ENCODE data around the gene KLF3. TPM values are rescaled to one million over a fixed set of nuclear protein-coding genes. Genes with fewer than 3 reads are reported as not detected.

KLF3 gene
- total RNA-seq, 4 donors from 2014 or later = 30.8 to 50.4 (median 40.4) TPM

DNA sequence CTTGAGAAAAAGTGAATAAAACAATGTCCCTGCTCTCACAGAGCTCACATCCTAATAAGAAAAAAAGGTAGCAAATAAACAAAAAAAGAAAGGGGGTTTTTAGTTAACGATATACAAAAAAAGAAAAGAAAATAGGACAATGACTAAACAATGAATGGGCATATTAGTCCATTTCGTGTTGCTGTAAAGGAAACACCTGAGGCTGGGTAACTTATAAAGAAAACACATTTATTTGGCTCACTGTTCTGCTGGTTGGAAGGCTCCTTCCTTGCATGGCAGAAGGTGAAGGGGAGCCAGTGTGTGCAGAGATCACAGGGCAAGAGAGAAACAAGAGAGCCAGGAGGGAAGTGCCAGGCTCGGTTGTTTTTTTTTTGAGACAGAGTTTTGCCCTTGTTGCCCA, 4.7 kb upstream of the KLF3 start:
- Histone ChIP-seq H3K4me1 (peaks cover 10 to 16% (median 13%) of the 10 kb centered on the region in 4 donors), H3K36me3 (no peaks in the 10 kb centered on the region), H3K27me3 (no peaks in the 10 kb centered on the region), H3K9me3 (peaks cover 0 to 4% (median 0%) of the 10 kb centered on the region in 4 donors), H3K27ac (replicated peaks in 1 of 4) (no peak overlapping the region), H3K4me3 (no peak overlapping the region)
- peak; percentile 19 for DNase-seq (ENCODE audit: extremely low spot score)
- intact Hi-C loops (cut with DNase I) = no loop called here
- no peak for TF ChIP-seq POLR2AphosphoS5 (IDR thresholded peaks at IDR 0.05)
- no peak for TF ChIP-seq POLR2A (IDR thresholded peaks at IDR 0.05; ENCODE audit: low read depth)
- TF ChIP-seq, protein P1, sequence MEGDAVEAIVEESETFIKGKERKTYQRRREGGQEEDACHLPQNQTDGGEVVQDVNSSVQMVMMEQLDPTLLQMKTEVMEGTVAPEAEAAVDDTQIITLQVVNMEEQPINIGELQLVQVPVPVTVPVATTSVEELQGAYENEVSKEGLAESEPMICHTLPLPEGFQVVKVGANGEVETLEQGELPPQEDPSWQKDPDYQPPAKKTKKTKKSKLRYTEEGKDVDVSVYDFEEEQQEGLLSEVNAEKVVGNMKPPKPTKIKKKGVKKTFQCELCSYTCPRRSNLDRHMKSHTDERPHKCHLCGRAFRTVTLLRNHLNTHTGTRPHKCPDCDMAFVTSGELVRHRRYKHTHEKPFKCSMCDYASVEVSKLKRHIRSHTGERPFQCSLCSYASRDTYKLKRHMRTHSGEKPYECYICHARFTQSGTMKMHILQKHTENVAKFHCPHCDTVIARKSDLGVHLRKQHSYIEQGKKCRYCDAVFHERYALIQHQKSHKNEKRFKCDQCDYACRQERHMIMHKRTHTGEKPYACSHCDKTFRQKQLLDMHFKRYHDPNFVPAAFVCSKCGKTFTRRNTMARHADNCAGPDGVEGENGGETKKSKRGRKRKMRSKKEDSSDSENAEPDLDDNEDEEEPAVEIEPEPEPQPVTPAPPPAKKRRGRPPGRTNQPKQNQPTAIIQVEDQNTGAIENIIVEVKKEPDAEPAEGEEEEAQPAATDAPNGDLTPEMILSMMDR (IDR thresholded peaks at IDR 0.05) = no peak
- 65% methylated on average over 3 of the region's 3 CpGs for WGBS

DNA sequence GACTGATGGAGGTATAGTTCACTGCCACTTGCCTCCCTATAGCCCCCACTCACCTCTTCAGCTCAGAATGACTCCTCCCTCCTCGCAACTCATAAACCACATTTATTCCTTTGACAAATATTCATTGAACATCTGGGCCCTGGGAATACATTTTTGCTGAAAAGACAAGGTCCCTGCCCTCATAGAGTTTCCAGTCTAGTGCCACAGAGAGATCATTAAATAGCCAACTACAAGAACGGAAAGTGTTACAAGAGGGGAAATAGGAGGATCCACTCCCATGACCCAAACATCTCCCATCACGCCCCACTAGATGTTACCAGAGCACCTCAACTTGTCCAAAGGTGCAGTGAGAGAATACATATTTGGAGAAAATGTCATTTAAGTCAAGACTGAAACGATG, 3.2 kb upstream of the KLF3 start:
- DNase-seq (ENCODE audit: extremely low spot score) = no peak
- Histone ChIP-seq H3K4me1 (peaks cover 17 to 24% (median 18%) of the 10 kb centered on the region in 4 donors), H3K36me3 (no peaks in the 10 kb centered on the region), H3K27ac (replicated peaks in 1 of 4) (peak overlapping the region in 3 of 4 donors; percentile 6 to 23 (median 9)), H3K27me3 (no peaks in the 10 kb centered on the region), H3K9me3 (peaks cover 0 to 4% (median 0%) of the 10 kb centered on the region in 4 donors), H3K4me3 (no peak overlapping the region)
- intact Hi-C loops (cut with DNase I) = loop anchor here (5.0 kb wide), 1 partner anchor 69 kb away; no protein-coding TSS in a partner anchor
- TF ChIP-seq, protein P1 (IDR thresholded peaks at IDR 0.05) = no peak
- TF ChIP-seq EP300 (IDR thresholded peaks at IDR 0.05) = no peak
- TF ChIP-seq POLR2AphosphoS5 (IDR thresholded peaks at IDR 0.05) = no peak
- TF ChIP-seq POLR2A (IDR thresholded peaks at IDR 0.05; ENCODE audit: low read depth) = no peak
- 98% methylated on average over 4 of the region's 4 CpGs for WGBS

DNA sequence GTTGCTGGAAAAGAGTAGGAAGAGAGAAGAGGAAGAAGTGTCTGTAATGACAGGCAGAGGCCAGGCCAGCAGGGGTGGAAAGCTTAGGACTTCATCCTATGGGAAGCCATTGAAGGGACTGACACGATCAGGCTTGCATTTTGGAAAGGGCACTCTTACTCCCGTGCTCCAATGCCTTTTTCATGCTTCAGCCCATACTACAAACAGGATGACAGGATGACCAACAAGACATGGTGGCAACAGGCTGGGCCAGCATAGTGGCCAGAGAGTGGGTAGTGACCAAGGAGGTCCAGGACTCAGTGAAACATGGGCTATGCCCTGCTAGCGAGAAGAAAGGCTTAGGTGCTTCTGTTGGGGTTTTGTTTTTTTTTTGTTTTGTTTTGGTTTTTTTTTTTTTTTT, 2.6 kb upstream of the KLF3 start:
- intact Hi-C loops (cut with DNase I) = loop anchor here (5.0 kb wide), 1 partner anchor 69 kb away; no protein-coding TSS in a partner anchor
- 100% methylated on average over 3 of the region's 3 CpGs for WGBS
- Histone ChIP-seq H3K36me3 (no peaks in the 10 kb centered on the region), H3K4me1 (peaks cover 20 to 29% (median 23%) of the 10 kb centered on the region in 4 donors), H3K4me3 (no peak overlapping the region), H3K27ac (replicated peaks in 1 of 4) (peak overlapping the region in 2 of 4 donors; percentile 23 to 99), H3K27me3 (no peaks in the 10 kb centered on the region), H3K9me3 (peaks cover 0 to 4% (median 0%) of the 10 kb centered on the region in 4 donors)
- no peak for TF ChIP-seq POLR2AphosphoS5 (IDR thresholded peaks at IDR 0.05)
- peak; percentile 60 for DNase-seq (ENCODE audit: extremely low spot score)

DNA sequence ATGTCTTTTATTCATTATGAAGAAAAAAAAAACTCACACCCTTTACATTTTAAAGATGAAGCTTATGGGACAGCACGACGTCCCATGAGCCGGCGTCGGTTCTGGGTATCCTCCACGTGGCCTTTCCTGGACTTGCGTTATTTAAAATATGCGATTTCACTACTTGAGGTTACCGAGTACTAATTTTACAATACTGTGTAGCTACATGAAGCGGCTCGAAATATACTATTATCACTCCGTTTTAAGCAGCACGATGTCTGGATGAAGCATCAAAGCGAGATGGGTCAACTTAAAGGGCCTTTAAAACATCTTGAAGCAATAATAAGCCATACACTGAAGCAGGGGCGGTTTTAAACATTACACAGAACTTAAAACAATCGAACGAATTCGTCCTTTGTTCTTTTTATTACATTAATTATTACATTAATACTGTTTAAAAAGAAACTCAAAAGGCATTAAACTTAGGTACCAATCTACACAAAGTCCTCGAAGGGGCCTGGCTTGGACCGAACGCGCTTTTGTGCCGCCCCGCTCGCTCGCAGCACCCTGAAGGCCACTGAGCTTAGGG, 1.4 kb upstream of the KLF3 start:
- H3K4me3 ChIP-seq = peak overlapping the region; percentile 94 to 99 (median 96)
- DNase-seq (ENCODE audit: extremely low spot score) = peak; percentile 83
- intact Hi-C loops (cut with DNase I) = loop anchor here (5.0 kb wide), 1 partner anchor 70 kb away; no protein-coding TSS in a partner anchor
- no peaks in the 10 kb centered on the region for H3K36me3 ChIP-seq
- TF ChIP-seq POLR2AphosphoS5 (IDR thresholded peaks at IDR 0.05) (no peak), EP300 (IDR thresholded peaks at IDR 0.05) (no peak), POLR2A (IDR thresholded peaks at IDR 0.05; ENCODE audit: low read depth) (no peak)
- TF ChIP-seq, protein P1 (IDR thresholded peaks at IDR 0.05) = no peak
- peaks cover 26 to 40% (median 35%) of the 10 kb centered on the region in 4 donors for H3K4me1 ChIP-seq
- 24% methylated on average over 26 of the region's 26 CpGs for WGBS
- H3K27ac ChIP-seq (replicated peaks in 1 of 4) = peak overlapping the region; percentile 99 to 100 (median 100)
- no peaks in the 10 kb centered on the region for H3K27me3 ChIP-seq
- H3K9me3 ChIP-seq = peaks cover 0 to 4% (median 0%) of the 10 kb centered on the region in 4 donors

DNA sequence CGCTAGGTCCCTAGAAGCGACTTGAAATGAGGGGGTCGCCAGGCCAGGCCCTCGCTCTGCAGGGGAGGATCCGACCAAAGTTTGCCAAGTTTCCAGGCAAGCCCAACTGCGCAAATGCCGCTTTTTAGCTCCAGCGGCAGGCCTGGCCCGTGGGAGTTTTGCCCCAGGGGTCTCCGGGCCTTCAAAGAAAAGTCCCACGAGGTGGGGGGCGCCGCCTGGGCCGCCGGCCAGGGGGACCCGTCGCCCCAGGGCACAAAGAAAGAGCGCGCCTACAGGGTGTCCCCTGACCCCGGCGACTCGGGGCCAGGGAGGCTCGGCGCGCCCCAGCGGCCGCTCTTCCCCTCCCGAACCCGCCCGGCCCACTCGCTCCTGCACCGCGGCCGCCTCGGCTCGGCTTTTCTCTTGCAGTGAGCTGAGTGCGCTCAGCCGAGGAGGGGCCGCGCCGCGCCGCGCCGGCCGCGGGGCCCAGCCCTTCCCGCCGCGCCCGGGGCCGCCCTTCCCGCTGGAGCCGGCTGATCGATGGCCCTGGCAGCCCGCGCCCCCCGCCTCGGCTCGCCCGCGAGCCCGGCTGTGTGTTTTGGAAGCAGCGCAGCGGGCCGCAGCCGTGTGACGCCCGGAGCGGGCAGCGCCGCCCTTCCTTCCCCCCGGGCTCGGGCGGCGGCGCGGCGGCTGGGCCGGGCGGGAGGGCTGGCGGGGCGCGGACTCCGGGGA, 754 bp upstream of the KLF3 start:
- Histone ChIP-seq H3K27me3 (no peaks in the 10 kb centered on the region), H3K4me3 (peak overlapping the region; percentile 94 to 99 (median 96)), H3K36me3 (no peaks in the 10 kb centered on the region), H3K9me3 (peaks cover 0 to 4% (median 0%) of the 10 kb centered on the region in 4 donors), H3K4me1 (peaks cover 33 to 46% (median 41%) of the 10 kb centered on the region in 4 donors), H3K27ac (replicated peaks in 1 of 4) (peak overlapping the region; percentile 99 to 100 (median 100))
- intact Hi-C loops (cut with DNase I) = loop anchor here (5.0 kb wide), 1 partner anchor 71 kb away; no protein-coding TSS in a partner anchor
- WGBS = 3% methylated on average over 10 of the region's 85 CpGs
- peak; percentile 95 for DNase-seq (ENCODE audit: extremely low spot score)
- TF ChIP-seq, protein P1 (IDR thresholded peaks at IDR 0.05) = peak in 2 of 3 experiments; percentile 5 to 6
- TF ChIP-seq POLR2A (IDR thresholded peaks at IDR 0.05; ENCODE audit: low read depth) (no peak), EP300 (IDR thresholded peaks at IDR 0.05) (no peak), POLR2AphosphoS5 (IDR thresholded peaks at IDR 0.05) (peak in 1 of 2 donors; percentile 20)
